Measurements from ENCODE around the gene SLC25A43.

Gene SLC25A43

GRCh38 chrX:119500061-119500800 is 101.1 kb downstream of the SLC25A43 start:
- H3K4me3 ChIP-seq (ENCODE audit: low read depth, low read length) = no peak overlapping the region
- no peak for DNase-seq (ENCODE audit: low read depth)
- TF ChIP-seq CTCF (IDR thresholded peaks at IDR 0.05; ENCODE audit: insufficient read depth, low read depth, low read length, missing control alignments) = no peak

GRCh38 chrX:119501511-119502148 is 102.5 kb downstream of the SLC25A43 start:
- no peak for DNase-seq (ENCODE audit: low read depth)
- H3K4me3 ChIP-seq (ENCODE audit: low read depth, low read length) = no peak overlapping the region
- TF ChIP-seq CTCF (IDR thresholded peaks at IDR 0.05; ENCODE audit: insufficient read depth, low read depth, low read length, missing control alignments) = no peak

- DNase-seq (ENCODE audit: low read depth) = peak; percentile 9
- no peak for TF ChIP-seq CTCF (IDR thresholded peaks at IDR 0.05; ENCODE audit: insufficient read depth, low read depth, low read length, missing control alignments)
- no peak overlapping the region for H3K4me3 ChIP-seq (ENCODE audit: low read depth, low read length)
Measured at GRCh38 chrX:119502727-119503483, 103.8 kb downstream of the SLC25A43 start.

GRCh38 chrX:119503484-119503861 is 104.3 kb downstream of the SLC25A43 start:
- H3K4me3 ChIP-seq (ENCODE audit: low read depth, low read length) = no peak overlapping the region
- DNase-seq (ENCODE audit: low read depth) = no peak
- no peak for TF ChIP-seq CTCF (IDR thresholded peaks at IDR 0.05; ENCODE audit: insufficient read depth, low read depth, low read length, missing control alignments)

Data from GM12865 (cell line).